Eye (tissue), 1 donor: ENCODE data around the gene PSTPIP2.
A peak's percentile ranks its signal among the peaks of the same experiment; 100 is the strongest.
"Not testable (repeated sequence)": the region's sequence is repeated elsewhere in the genome, so short reads cannot be mapped to it uniquely, and the experiment has no call there.

Experiments used
- DNase-seq: peaks from one replicate; pipeline ENCODE4 v3.0.0-alpha.2; 2015

The PSTPIP2 gene, protein sequence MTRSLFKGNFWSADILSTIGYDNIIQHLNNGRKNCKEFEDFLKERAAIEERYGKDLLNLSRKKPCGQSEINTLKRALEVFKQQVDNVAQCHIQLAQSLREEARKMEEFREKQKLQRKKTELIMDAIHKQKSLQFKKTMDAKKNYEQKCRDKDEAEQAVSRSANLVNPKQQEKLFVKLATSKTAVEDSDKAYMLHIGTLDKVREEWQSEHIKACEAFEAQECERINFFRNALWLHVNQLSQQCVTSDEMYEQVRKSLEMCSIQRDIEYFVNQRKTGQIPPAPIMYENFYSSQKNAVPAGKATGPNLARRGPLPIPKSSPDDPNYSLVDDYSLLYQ

GRCh38 chr18:46071653-46072375 lies at the start of gene PSTPIP2:
TSS of gene PSTPIP2 (minus strand) at chr18:46072260. CDS start at chr18:46072188, 72 bp downstream.
- DNase-seq = peak; percentile 86

- DNase-seq = no peak
These were observed 41.7 kb upstream of the PSTPIP2 start for GRCh38 chr18:46113751-46114150.

DNA sequence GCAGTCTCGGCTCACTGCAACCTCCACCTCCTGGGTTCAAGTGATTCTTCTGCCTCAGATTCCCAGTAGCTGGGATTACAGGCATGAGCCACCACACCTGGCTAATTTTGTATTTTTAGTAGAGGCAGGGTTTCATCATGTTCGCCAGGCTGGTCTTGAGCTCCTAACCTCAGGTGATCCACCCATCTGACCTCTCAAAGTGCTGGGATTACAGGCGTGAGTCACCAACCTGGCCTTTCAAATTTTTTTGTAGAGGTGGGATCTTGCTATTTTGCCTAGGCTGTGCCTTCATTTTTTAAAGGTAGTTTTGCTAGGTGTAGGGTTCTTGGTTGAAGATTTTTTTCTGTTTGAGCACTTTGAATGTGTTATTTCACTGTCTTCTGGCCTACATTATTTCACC lies 38.3 kb upstream of the PSTPIP2 start:
- DNase-seq = no peak

DNA sequence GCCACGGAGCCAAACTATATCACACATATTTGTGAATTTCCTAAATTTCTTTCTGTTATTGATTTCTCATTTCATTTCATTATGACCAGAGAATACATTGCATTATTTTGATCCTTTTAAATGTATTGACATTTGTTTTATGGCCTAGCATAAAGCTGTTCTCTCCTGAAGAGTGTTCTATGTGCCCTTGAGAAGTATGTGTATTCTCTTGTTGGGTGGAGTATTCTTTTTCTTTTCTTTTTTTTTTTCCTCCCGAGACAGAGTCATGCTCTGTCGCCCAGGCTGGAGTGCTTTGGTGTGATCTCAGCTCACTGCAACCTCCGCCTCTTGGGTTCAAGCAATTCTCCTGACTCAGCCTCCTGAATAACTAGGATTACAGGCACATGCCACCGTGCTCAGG lies 37.3 kb upstream of the PSTPIP2 start:
- DNase-seq = no peak

GRCh38 chr18:46104128-46104911 lies 32.3 kb upstream of the PSTPIP2 start, which contains the start of gene HAUS1:
TSS of gene HAUS1 (plus strand) at chr18:46104385. CDS start at chr18:46104412, 27 bp downstream.
- DNase-seq = peak; percentile 97

GRCh38 chr18:46099463-46099862 lies 27.4 kb upstream of the PSTPIP2 start:
- DNase-seq = no peak

DNA sequence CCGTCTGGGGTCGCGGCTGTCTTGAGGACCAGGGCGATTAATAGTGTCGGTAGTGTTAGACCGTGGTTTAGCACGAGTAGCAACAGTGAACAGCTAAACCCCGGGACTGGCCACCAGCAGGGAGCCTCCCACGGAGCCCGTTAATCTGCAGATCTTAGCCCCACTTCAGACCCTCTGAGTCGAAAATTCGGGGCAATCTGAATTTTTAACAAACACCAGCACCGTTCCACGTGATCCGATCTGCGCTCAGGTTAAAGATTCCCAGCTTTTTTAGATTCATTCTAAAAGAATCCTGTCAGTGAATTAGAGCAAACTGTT lies 26.5 kb upstream of the PSTPIP2 start:
- DNase-seq = no peak

GRCh38 chr18:46097801-46098615 lies 25.9 kb upstream of the PSTPIP2 start, which contains the start of gene ATP5F1A:
TSS of gene ATP5F1A (minus strand) at chr18:46098296. CDS start at chr18:46098231, 65 bp downstream.
- DNase-seq = peak; percentile 97

GRCh38 chr18:46097431-46097800 lies 25.4 kb upstream of the PSTPIP2 start:
- DNase-seq = no peak

DNA sequence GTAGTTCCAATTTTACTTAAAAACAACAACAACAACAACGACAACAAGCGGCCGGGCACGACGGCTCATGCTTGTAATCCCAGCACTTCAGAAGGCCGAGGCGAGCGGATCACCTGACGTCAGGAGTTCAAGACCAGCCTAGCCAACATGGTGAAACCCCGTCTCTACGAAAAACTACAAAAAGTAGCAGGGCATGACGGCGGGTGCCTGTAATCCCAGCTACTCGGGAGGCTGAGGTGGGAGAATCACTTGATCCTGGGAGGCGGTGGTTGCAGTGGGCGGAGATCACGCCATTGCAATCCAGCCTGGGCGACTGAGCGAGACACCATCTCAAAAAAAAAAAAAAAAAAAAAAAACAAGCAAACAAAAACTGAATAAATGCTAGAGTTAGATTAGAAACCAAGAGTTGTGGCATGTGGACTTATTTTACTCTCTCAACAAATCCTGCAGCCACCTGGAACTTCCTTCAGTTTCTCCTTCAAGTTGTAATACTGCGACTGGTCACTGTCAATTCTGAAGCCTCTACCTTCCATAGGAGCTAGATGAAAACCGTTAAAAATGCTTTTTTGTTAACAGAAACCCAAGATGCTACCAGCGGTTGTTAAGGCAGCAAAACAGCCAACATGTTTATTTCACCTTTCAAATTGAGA lies 24.7 kb upstream of the PSTPIP2 start:
- DNase-seq = peak; percentile 27

DNA sequence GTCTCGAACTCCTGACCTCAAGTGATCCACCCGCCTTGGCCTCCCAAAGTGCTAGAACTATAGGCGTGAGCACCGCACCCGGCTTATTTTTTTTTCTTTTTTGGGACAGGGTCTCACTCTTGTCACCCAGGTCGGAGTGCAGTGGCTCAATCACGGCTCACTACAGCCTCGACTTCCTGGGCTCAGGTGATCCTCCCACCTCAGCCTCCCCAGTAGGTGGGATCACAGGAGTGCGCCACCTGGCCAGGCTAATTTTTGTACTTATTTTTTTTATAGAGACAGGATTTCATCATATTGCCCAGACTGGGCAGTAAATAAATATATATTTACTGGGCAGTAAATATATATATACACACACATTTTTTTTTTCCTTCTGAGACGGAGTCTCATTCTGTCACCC lies 23.5 kb upstream of the PSTPIP2 start:
- DNase-seq = no peak

DNA sequence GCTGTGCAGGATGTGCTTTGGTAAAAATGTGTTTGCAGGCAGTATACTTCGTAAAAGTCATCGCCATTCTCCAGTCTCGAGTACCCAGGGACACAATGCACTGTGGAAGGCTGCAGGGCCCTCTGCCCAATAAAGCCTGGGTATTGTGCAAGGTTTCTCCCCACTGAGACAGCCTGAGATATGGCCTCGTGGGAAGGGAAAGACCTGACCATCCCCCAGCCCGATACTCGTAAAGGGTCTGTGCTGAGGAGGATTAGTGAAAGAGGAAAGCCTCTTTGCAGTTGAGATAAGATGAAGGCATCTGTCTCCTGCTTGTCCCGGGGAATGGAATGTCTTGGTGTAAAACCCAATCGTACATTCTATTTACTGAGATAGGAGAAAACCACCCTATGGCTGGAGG lies 16.4 kb upstream of the PSTPIP2 start:
- not testable (repeated sequence) for DNase-seq

- DNase-seq = no peak
These were observed 12.4 kb upstream of the PSTPIP2 start for GRCh38 chr18:46084431-46084830.

- DNase-seq = no peak
These were observed 8.1 kb upstream of the PSTPIP2 start for GRCh38 chr18:46080156-46080555.

- DNase-seq = no peak
These were observed 7.3 kb upstream of the PSTPIP2 start for GRCh38 chr18:46079336-46079735.

DNA sequence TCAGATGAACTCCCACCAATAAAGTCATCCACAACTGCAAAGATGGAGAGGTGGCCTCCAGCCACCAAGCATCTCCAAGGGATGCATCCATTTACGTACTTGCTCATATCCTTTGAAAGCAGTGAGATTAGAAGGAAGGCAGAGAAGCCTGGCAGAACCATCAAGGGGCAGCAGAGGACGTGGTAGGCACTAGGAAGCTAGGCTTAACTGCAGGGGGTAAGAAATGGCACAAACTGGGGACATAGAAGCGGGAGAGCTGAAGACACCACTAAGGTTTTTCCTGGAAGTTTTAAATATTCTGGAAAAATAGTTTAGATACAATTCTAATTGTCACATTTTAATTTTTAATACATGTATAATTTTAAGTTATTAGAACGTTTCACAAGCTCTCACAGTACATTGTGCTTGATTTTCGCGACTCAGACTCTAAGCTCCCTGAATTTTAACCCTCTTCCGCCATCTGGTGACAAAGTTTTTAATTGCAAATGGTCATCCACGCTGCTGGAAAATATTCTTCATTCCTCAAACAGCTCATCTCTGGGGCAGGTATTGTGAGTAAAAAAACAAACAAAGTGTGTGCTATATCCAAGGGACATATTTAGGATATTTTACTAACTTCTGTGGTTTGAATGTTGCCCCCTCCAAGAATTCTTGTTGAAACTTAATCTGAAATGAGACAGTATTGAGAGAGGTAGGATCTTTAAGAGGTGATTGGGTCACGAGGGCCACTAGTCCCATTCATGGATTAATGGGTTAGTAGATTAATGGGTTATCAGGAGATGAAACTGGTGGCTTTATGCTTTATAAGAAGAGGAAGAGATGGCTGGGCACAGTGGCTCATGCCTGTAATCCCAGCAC lies 1.6 kb upstream of the PSTPIP2 start:
- DNase-seq = peak; percentile 93

- no peak for DNase-seq
These were observed 899 bp upstream of the PSTPIP2 start for GRCh38 chr18:46072959-46073358.

- no peak for DNase-seq
These were observed 362 bp upstream of the PSTPIP2 start for GRCh38 chr18:46072376-46072867.

DNA sequence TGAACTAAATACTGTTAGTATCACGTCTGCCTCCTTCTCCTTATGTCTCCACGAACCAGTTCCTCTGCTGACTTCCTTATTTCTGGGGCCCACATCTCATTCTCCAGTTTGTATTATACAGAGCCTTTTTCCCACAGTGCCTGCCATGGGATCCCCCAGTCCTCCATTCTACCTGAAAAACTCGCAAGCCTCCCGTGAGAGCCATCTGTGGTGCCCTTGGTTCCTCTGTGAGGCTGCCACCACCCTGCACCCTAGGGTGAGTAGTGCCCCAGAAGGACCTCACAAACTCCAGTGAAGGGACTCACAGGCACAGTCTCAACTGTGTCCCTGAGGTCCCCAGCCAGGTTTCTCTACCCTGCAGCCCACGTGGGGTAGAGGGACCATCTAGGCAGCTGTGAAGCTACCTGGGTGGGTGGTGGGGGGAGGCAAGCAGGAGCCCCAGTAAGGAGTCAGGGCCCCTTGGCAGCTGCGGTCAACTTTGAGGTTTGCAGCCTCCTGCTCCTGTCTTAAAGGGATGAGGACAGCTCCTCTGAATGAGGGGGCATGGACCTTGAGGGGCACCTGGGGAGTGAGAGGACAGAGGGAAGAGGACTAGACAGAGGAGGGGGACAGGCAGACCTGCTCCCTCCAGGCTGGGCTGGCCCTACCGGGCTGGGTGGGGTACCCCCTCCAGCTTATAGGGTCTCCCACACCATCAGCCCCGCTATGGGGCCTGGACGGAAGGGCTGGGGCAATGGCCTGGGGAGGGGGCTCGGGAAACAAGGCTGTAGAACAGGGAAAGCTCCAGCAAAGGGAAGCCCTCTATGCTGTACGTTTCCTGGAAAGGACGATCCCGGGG lies 1.0 kb downstream of the PSTPIP2 start:
- peak; percentile 34 for DNase-seq

- no peak for DNase-seq
These were observed 1.8 kb downstream of the PSTPIP2 start for GRCh38 chr18:46070232-46070631.
